Psoas muscle (tissue), 8 donors: ENCODE results near the gene KCNJ10. TPM values are rescaled to one million over a fixed set of nuclear protein-coding genes. Genes with fewer than 3 reads are reported as not detected.

Source experiments
- ATAC-seq, 4 donors: fragments of 200-7000 bp; cut with Tn5 transposase; one replicate each; pipeline ENCODE4 v1.9.1; 2020; ENCODE audit warnings: moderate library complexity in 3 of 4, mild to moderate bottlenecking in 2 of 4
- DNase-seq, 2 donors: peaks; one replicate each; pipeline ENCODE4 v3.0.0-alpha.2; 2020
- H3K27ac ChIP-seq: fragments of 200-600 bp; one replicate; pipeline ENCODE4 v1.8.0; 2022
- H3K27me3 ChIP-seq, 3 donors: fragments of 200-600 bp in 1 of 3; one replicate each; pipeline versions ENCODE4 v1.6.1 to v1.8.0; 2013 to 2022; ENCODE audit warnings: low read length in 2 of 3, mild to moderate bottlenecking in 2 of 3, moderate library complexity in 1 of 3; ENCODE audit not compliant: insufficient read depth in 3 of 3
- H3K36me3 ChIP-seq, 2 donors: fragments of 200-600 bp in 1 of 2; one replicate each; pipeline versions ENCODE4 v1.6.1 to v1.8.0; 2013 to 2022; ENCODE audit warnings: low read depth in 1 of 2, mild to moderate bottlenecking in 1 of 2, moderate library complexity in 1 of 2; ENCODE audit not compliant: insufficient read depth in 1 of 2
- H3K4me1 ChIP-seq: fragments of 200-600 bp; one replicate; pipeline ENCODE4 v1.8.0; 2022
- H3K4me3 ChIP-seq: fragments of 200-600 bp; one replicate; pipeline ENCODE4 v1.8.0; 2022; ENCODE audit warnings: mild to moderate bottlenecking
- H3K9me3 ChIP-seq: fragments of 200-600 bp; one replicate; pipeline ENCODE4 v1.8.0; 2022
- CTCF ChIP-seq: fragments of 200-600 bp; IDR thresholded peaks from one replicate; pipeline ENCODE4 v1.8.0; 2022; ENCODE audit warnings: antibody characterized with exemption
- WGBS, 3 donors: extraction: QIAGEN DNeasy Blood & Tissue Kit; methylation state at CpG; one replicate each; pipeline versions ENCODE4 v1.1.6 to v1.1.7; 2013; 5-methylcytosine and 5-hydroxymethylcytosine counted together
- intact Hi-C, 2 donors: fragments of 100-400 bp; cut with DNase I; formaldehyde crosslinking; loops; one replicate each; pipeline versions ENCODE4 v1.11.0 to v1.14.2; 2022
- polyA plus RNA-seq, 3 donors: library from polyadenylated mRNA; stranded (reverse); fragments of 200-250 nt; gene quantifications; one replicate each; pipeline ENCODE4 v1.2.3, GENCODE V29; 2013
- total RNA-seq, 4 donors: library from RNA; stranded (reverse); fragmentation: NEBNext Ultra II Directional in 2 of 4; extraction: Animal tissue kit (Norgen Biotek cat#: 25700) in 2 of 4; gene quantifications; one replicate each; pipeline versions ENCODE4 v1.2.1 to v1.2.4, GENCODE V29; 2021 to 2023
- donor health status: healthy with polysubstance abuse.
- donor health status: DM: no; HTN: no; CAD: no; lungs with moderate emphysema.
- donor health status: Bipolar disorder and iron deficiency.
- donor health status: healthy.
- donor health status: DM: yes; HTN: yes; CAD: no.
- donor health status: DM: no; HTN: no; CAD: no.
- donor health status: DM: no; HTN: no; CAD: no.
- donor health status: DM: yes; HTN: yes; CAD: no.

The KCNJ10 gene
- total and polyA plus RNA-seq, 7 donors = 0.01 to 0.09 (median 0.05) TPM; not detected in 3

GRCh38 chr1:160048335-160048734 lies 21.6 kb downstream of the KCNJ10 start:
- no peaks in the 10 kb centered on the region for H3K4me1 ChIP-seq
- no peak for TF ChIP-seq CTCF
- H3K27me3 ChIP-seq = peaks cover 0 to 6% (median 0%) of the 10 kb centered on the region in 3 donors
- H3K4me3 ChIP-seq = no peak overlapping the region
- no peak for ATAC-seq
- no peak overlapping the region for H3K27ac ChIP-seq
- intact Hi-C loops = loop anchor here in 1 of 2 donors (5.0 kb wide), 1 partner anchor 34 kb away; the partner anchor contains the start of gene KCNJ9
- H3K36me3 ChIP-seq = no peaks in the 10 kb centered on the region
- no peaks in the 10 kb centered on the region for H3K9me3 ChIP-seq
- no peak for DNase-seq

GRCh38 chr1:160047111-160047991 lies 22.6 kb downstream of the KCNJ10 start:
- H3K36me3 ChIP-seq = no peaks in the 10 kb centered on the region
- H3K9me3 ChIP-seq = no peaks in the 10 kb centered on the region
- no peak for TF ChIP-seq CTCF
- H3K27me3 ChIP-seq = peaks cover 0 to 1% (median 0%) of the 10 kb centered on the region in 3 donors
- no peaks in the 10 kb centered on the region for H3K4me1 ChIP-seq
- H3K4me3 ChIP-seq = no peak overlapping the region
- no peak for ATAC-seq
- intact Hi-C loops = loop anchor here in 1 of 2 donors (5.0 kb wide), 1 partner anchor 35 kb away; the partner anchor contains the start of gene KCNJ9
- no peak for DNase-seq
- WGBS, 3 donors = 78 to 83% (median 80%) methylated on average over 9 of the region's 9 CpGs
- H3K27ac ChIP-seq = no peak overlapping the region

GRCh38 chr1:160046494-160047110 lies 23.4 kb downstream of the KCNJ10 start:
- H3K4me3 ChIP-seq = no peak overlapping the region
- intact Hi-C loops = loop anchor here in 1 of 2 donors (5.0 kb wide), 1 partner anchor 36 kb away; the partner anchor contains the start of gene KCNJ9
- WGBS, 3 donors = 7 to 11% (median 9%) methylated on average over 11 of the region's 11 CpGs
- peak; percentile 50 for TF ChIP-seq CTCF
- no peaks in the 10 kb centered on the region for H3K27me3 ChIP-seq
- no peaks in the 10 kb centered on the region for H3K9me3 ChIP-seq
- H3K27ac ChIP-seq = no peak overlapping the region
- ATAC-seq (peak; percentile 62 to 86 (median 76)), DNase-seq (peak; percentile 57 to 72)
- H3K4me1 ChIP-seq = no peaks in the 10 kb centered on the region
- no peaks in the 10 kb centered on the region for H3K36me3 ChIP-seq

- H3K4me3 ChIP-seq = no peak overlapping the region
- WGBS, 3 donors = 74 to 87% (median 79%) methylated on average over 2 of the region's 2 CpGs
Observed at GRCh38 chr1:160045653-160046052, 24.3 kb downstream of the KCNJ10 start.

More at GRCh38 chr1:160045653-160046052, 24.3 kb downstream of the KCNJ10 start:
- DNase-seq = no peak
- ATAC-seq = no peak
- Histone ChIP-seq H3K4me1 (no peaks in the 10 kb centered on the region), H3K27ac (no peak overlapping the region), H3K9me3 (no peaks in the 10 kb centered on the region), H3K36me3 (no peaks in the 10 kb centered on the region), H3K27me3 (no peaks in the 10 kb centered on the region)
- TF ChIP-seq CTCF = no peak
- intact Hi-C loops = loop anchor here in 1 of 2 donors (5.0 kb wide), 1 partner anchor 37 kb away; the partner anchor contains the start of gene KCNJ9
